WI38 (cell line): ENCODE results near the gene CCR5AS.

ENCODE experiments used
- H3K4me3 ChIP-seq: 2 replicates; pipeline ENCODE4 v1.5.1; 2011; ENCODE audit warnings: low read depth, mild to moderate bottlenecking, control low read depth, low read length
- CTCF ChIP-seq: IDR thresholded peaks from 2 replicates; pipeline ENCODE4 v1.5.1; 2012; ENCODE audit warnings: low read depth, mild to moderate bottlenecking, control low read depth, low read length

CCR5AS gene

GRCh38 chr3:46372492-46373359 is 34.1 kb downstream of the CCR5AS start:
- no peak overlapping the region for H3K4me3 ChIP-seq
- peak; percentile 45 for TF ChIP-seq CTCF

- no peak for TF ChIP-seq CTCF
- no peak overlapping the region for H3K4me3 ChIP-seq
Observed at GRCh38 chr3:46371519-46372340, 35.1 kb downstream of the CCR5AS start.

GRCh38 chr3:46370839-46371518 is 35.9 kb downstream of the CCR5AS start, which contains the start of gene CCR5:
TSS of gene CCR5 (plus strand) at chr3:46370946. CDS start at chr3:46372903, 1,957 bp downstream.
- no peak for TF ChIP-seq CTCF
- H3K4me3 ChIP-seq, result no peak within 1 kb of the TSS

- TF ChIP-seq CTCF, result no peak
- H3K4me3 ChIP-seq, result no peak overlapping the region
Observed at GRCh38 chr3:46369675-46370132, 37.2 kb downstream of the CCR5AS start.

- no peak overlapping the region for H3K4me3 ChIP-seq
Observed at GRCh38 chr3:46369151-46369550, 37.7 kb downstream of the CCR5AS start.

GRCh38 chr3:46368569-46368968 is 38.3 kb downstream of the CCR5AS start:
- no peak for TF ChIP-seq CTCF
- no peak overlapping the region for H3K4me3 ChIP-seq

More at GRCh38 chr3:46369151-46369550, 37.7 kb downstream of the CCR5AS start:
- TF ChIP-seq CTCF, result no peak
